ENCODE results near the gene NKAIN4.

DNA sequence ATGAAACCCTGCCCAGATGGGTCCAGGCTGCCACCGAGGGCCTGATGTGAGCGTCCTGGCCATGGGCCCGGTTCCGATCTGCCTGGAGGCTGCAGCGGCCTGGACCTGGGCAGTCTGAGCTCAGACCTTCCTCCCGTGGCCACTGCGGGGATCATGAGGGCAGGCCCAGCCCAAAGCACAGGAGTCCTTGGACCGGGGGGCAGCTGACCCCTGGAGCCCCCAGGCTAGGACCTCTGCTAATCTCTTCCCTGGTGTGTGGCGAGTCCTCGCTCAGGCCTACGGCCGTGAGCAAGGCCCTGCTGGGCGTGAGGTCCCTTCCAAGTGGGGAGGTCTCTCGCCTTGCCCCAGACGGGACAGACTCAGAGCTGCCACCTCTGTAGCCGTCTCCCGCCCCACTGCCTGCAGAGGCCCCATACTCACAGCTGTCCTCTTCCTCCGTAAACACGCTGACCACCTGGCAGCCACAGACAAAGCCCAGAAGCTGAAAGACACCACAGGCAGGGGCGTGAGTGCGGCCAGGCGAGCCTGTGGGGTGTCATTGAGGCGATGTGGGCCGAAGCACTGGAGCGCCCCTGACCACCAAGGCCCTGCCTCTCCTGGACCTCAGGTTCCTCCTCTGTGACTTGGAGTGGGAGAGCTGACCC, 10.5 kb downstream of the NKAIN4 start:
- TF ChIP-seq CTCF (IDR thresholded peaks at IDR 0.05) (no peak), POLR2A (IDR thresholded peaks at IDR 0.05) (no peak), POLR2AphosphoS5 (IDR thresholded peaks at IDR 0.05) (no peak)

All from transverse colon (tissue), 4 donors.